ENCODE measurements around the gene TMEM80. TPM values are rescaled to one million over a fixed set of nuclear protein-coding genes. Genes with fewer than 3 reads are reported as not detected.
"Not testable (repeated sequence)": the region's sequence is repeated elsewhere in the genome, so short reads cannot be mapped to it uniquely, and the experiment has no call there.

TMEM80 gene
- total RNA-seq, 1 experiment from 2014 or later: 16.0 TPM

GRCh38 chr11:688681-689080 lies 6.9 kb upstream of the TMEM80 start:
- Histone ChIP-seq H3K9me3 (replicated peaks) (no peaks in the 10 kb centered on the region), H3K36me3 (no peaks in the 10 kb centered on the region), H3K4me1 (replicated peaks) (no peaks in the 10 kb centered on the region), H3K4me3 (no peak overlapping the region), H3K27me3 (replicated peaks) (no peaks in the 10 kb centered on the region), H3K27ac (no peak overlapping the region)
- DNase-seq (ENCODE audit: low read depth in 1 of 2, low spot score in 2 of 2): no peak

- Histone ChIP-seq H3K4me1 (replicated peaks) (peaks cover 2% of the 10 kb centered on the region), H3K27ac (no peak overlapping the region), H3K9me3 (replicated peaks) (no peaks in the 10 kb centered on the region), H3K4me3 (no peak overlapping the region), H3K27me3 (replicated peaks) (no peaks in the 10 kb centered on the region), H3K36me3 (no peaks in the 10 kb centered on the region)
- no peak for DNase-seq (ENCODE audit: low read depth in 1 of 2, low spot score in 2 of 2)
Observed at GRCh38 chr11:689625-690024, 6.0 kb upstream of the TMEM80 start.

- H3K27ac ChIP-seq; H3K4me3 ChIP-seq; H3K36me3 ChIP-seq; DNase-seq (ENCODE audit: low read depth in 1 of 2, low spot score in 2 of 2); H3K4me1 ChIP-seq (replicated peaks); H3K9me3 ChIP-seq (replicated peaks); H3K27me3 ChIP-seq (replicated peaks): not testable (repeated sequence)
Observed at GRCh38 chr11:690244-690643, 5.4 kb upstream of the TMEM80 start.

- no peak for DNase-seq (ENCODE audit: low read depth in 1 of 2, low spot score in 2 of 2)
- Histone ChIP-seq H3K4me3 (no peak overlapping the region), H3K9me3 (replicated peaks) (no peaks in the 10 kb centered on the region), H3K4me1 (replicated peaks) (peaks cover 4% of the 10 kb centered on the region), H3K27me3 (replicated peaks) (no peaks in the 10 kb centered on the region), H3K27ac (no peak overlapping the region), H3K36me3 (no peaks in the 10 kb centered on the region)
Observed at GRCh38 chr11:690738-691633, 4.6 kb upstream of the TMEM80 start.

GRCh38 chr11:691710-692590 lies 3.7 kb upstream of the TMEM80 start:
- Histone ChIP-seq H3K36me3 (no peaks in the 10 kb centered on the region), H3K4me3 (no peak overlapping the region), H3K4me1 (replicated peaks) (peaks cover 4% of the 10 kb centered on the region), H3K27ac (no peak overlapping the region), H3K27me3 (replicated peaks) (no peaks in the 10 kb centered on the region), H3K9me3 (replicated peaks) (no peaks in the 10 kb centered on the region)
- DNase-seq (ENCODE audit: low read depth in 1 of 2, low spot score in 2 of 2): no peak

GRCh38 chr11:692824-693414 lies 2.7 kb upstream of the TMEM80 start:
- Histone ChIP-seq H3K27ac (no peak overlapping the region), H3K36me3 (no peaks in the 10 kb centered on the region), H3K9me3 (replicated peaks) (no peaks in the 10 kb centered on the region), H3K27me3 (replicated peaks) (no peaks in the 10 kb centered on the region), H3K4me3 (no peak overlapping the region), H3K4me1 (replicated peaks) (peaks cover 7% of the 10 kb centered on the region)
- no peak for DNase-seq (ENCODE audit: low read depth in 1 of 2, low spot score in 2 of 2)

- H3K36me3 ChIP-seq: no peaks in the 10 kb centered on the region
- no peak for DNase-seq (ENCODE audit: low read depth in 1 of 2, low spot score in 2 of 2)
- H3K9me3 ChIP-seq (replicated peaks): no peaks in the 10 kb centered on the region
- peaks cover 7% of the 10 kb centered on the region for H3K4me1 ChIP-seq (replicated peaks)
- no peak overlapping the region for H3K4me3 ChIP-seq
- H3K27me3 ChIP-seq (replicated peaks): no peaks in the 10 kb centered on the region
- H3K27ac ChIP-seq: no peak overlapping the region
Observed at GRCh38 chr11:693415-693831, 2.2 kb upstream of the TMEM80 start.

GRCh38 chr11:693887-694562 lies 1.6 kb upstream of the TMEM80 start:
- H3K36me3 ChIP-seq: no peaks in the 10 kb centered on the region
- no peak for DNase-seq (ENCODE audit: low read depth in 1 of 2, low spot score in 2 of 2)
- no peaks in the 10 kb centered on the region for H3K9me3 ChIP-seq (replicated peaks)
- H3K27ac ChIP-seq: no peak overlapping the region
- H3K4me3 ChIP-seq: peak overlapping the region; percentile 61
- H3K4me1 ChIP-seq (replicated peaks): peaks cover 7% of the 10 kb centered on the region
- no peaks in the 10 kb centered on the region for H3K27me3 ChIP-seq (replicated peaks)

GRCh38 chr11:694563-695287 lies 891 bp upstream of the TMEM80 start, which contains the start of gene DEAF1:
TSS of gene DEAF1 (minus strand) at chr11:695222. CDS start at chr11:695047, 175 bp downstream.
- no peaks in the 10 kb centered on the region for H3K27me3 ChIP-seq (replicated peaks)
- H3K4me3 ChIP-seq: peak within 1 kb of the TSS; percentile 61
- H3K36me3 ChIP-seq: no peaks in the 10 kb centered on the region
- DNase-seq (ENCODE audit: low read depth in 1 of 2, low spot score in 2 of 2): peak in 1 of 2 experiments; percentile 93
- no peaks in the 10 kb centered on the region for H3K9me3 ChIP-seq (replicated peaks)
- H3K27ac ChIP-seq: peak within 1 kb of the TSS; percentile 97
- H3K4me1 ChIP-seq (replicated peaks): peaks cover 7% of the 10 kb centered on the region

- peak in 1 of 2 experiments; percentile 92 for DNase-seq (ENCODE audit: low read depth in 1 of 2, low spot score in 2 of 2)
- Histone ChIP-seq H3K36me3 (no peaks in the 10 kb centered on the region), H3K4me3 (peak overlapping the region; percentile 61)
Observed at GRCh38 chr11:695288-695537, 403 bp upstream of the TMEM80 start.

GRCh38 chr11:696955-697491 lies 1.4 kb downstream of the TMEM80 start:
- Histone ChIP-seq H3K4me3 (no peak overlapping the region), H3K27me3 (replicated peaks) (no peaks in the 10 kb centered on the region)

More at GRCh38 chr11:695288-695537, 403 bp upstream of the TMEM80 start:
- no peaks in the 10 kb centered on the region for H3K27me3 ChIP-seq (replicated peaks)
- H3K4me1 ChIP-seq (replicated peaks): peaks cover 7% of the 10 kb centered on the region
- H3K27ac ChIP-seq: peak overlapping the region; percentile 97
- no peaks in the 10 kb centered on the region for H3K9me3 ChIP-seq (replicated peaks)

GRCh38 chr11:697811-698311 lies 2.2 kb downstream of the TMEM80 start:
- DNase-seq (ENCODE audit: low read depth in 1 of 2, low spot score in 2 of 2): no peak
- no peak overlapping the region for H3K4me3 ChIP-seq

More at GRCh38 chr11:696955-697491, 1.4 kb downstream of the TMEM80 start:
- H3K4me1 ChIP-seq (replicated peaks): peaks cover 7% of the 10 kb centered on the region
- H3K36me3 ChIP-seq: no peaks in the 10 kb centered on the region
- no peaks in the 10 kb centered on the region for H3K9me3 ChIP-seq (replicated peaks)
- H3K27ac ChIP-seq: no peak overlapping the region
- no peak for DNase-seq (ENCODE audit: low read depth in 1 of 2, low spot score in 2 of 2)

More at GRCh38 chr11:697811-698311, 2.2 kb downstream of the TMEM80 start:
- Histone ChIP-seq H3K9me3 (replicated peaks) (no peaks in the 10 kb centered on the region), H3K27me3 (replicated peaks) (no peaks in the 10 kb centered on the region), H3K4me1 (replicated peaks) (peaks cover 7% of the 10 kb centered on the region), H3K36me3 (no peaks in the 10 kb centered on the region), H3K27ac (no peak overlapping the region)

All from SJSA1 (cell line).